ENCODE measurements around the gene ADAR. TPM values are rescaled to one million over a fixed set of nuclear protein-coding genes. Genes with fewer than 3 reads are reported as not detected.

The ADAR gene
- total RNA-seq, 2 donors from 2014 or later, result 115 to 125 TPM

GRCh38 chr1:154586641-154587040, 21.3 kb downstream of the ADAR start:
- no peaks in the 10 kb centered on the region for H3K9me3 ChIP-seq
- H3K9ac ChIP-seq (ENCODE audit: low read depth in 2 of 2, low read length in 2 of 2), result no peak overlapping the region
- no peak for DNase-seq
- peaks cover 70% of the 10 kb centered on the region for H3K36me3 ChIP-seq
- H3K27me3 ChIP-seq, result no peaks in the 10 kb centered on the region
- TF ChIP-seq, protein P1, sequence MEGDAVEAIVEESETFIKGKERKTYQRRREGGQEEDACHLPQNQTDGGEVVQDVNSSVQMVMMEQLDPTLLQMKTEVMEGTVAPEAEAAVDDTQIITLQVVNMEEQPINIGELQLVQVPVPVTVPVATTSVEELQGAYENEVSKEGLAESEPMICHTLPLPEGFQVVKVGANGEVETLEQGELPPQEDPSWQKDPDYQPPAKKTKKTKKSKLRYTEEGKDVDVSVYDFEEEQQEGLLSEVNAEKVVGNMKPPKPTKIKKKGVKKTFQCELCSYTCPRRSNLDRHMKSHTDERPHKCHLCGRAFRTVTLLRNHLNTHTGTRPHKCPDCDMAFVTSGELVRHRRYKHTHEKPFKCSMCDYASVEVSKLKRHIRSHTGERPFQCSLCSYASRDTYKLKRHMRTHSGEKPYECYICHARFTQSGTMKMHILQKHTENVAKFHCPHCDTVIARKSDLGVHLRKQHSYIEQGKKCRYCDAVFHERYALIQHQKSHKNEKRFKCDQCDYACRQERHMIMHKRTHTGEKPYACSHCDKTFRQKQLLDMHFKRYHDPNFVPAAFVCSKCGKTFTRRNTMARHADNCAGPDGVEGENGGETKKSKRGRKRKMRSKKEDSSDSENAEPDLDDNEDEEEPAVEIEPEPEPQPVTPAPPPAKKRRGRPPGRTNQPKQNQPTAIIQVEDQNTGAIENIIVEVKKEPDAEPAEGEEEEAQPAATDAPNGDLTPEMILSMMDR (IDR thresholded peaks at IDR 0.05), result no peak
- intact Hi-C loops (cut with DNase I), result no loop called here
- H3K27ac ChIP-seq, result no peak overlapping the region
- H3K4me3 ChIP-seq, result no peak overlapping the region
- H3K4me1 ChIP-seq, result no peaks in the 10 kb centered on the region

DNA sequence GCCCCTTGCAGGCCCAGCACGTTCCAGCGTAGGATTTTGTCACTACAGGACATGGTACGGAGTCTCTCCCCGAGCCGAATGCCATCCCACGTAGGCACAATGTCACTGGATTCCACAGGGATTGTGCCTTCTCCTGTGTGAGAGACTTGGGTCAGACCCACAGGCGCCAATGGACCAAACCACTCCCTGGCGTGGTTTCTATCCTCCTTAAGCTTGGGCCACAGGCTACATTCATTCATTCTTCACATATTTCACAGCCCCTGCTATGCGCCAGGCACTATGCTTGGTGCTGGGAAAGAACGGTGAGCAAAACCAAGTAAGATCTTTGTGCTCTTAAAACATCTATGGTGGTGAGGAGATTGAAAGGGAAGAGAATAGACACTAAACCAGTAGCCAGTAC, 21.8 kb downstream of the ADAR start:
- DNase-seq, result no peak
- H3K4me1 ChIP-seq, result no peaks in the 10 kb centered on the region
- intact Hi-C loops (cut with DNase I), result no loop called here
- no peaks in the 10 kb centered on the region for H3K27me3 ChIP-seq
- no peak overlapping the region for H3K4me3 ChIP-seq
- H3K36me3 ChIP-seq, result peaks cover 70% of the 10 kb centered on the region
- H3K27ac ChIP-seq, result no peak overlapping the region
- no peaks in the 10 kb centered on the region for H3K9me3 ChIP-seq
- TF ChIP-seq, protein P1 (IDR thresholded peaks at IDR 0.05), result no peak
- H3K9ac ChIP-seq (ENCODE audit: low read depth in 2 of 2, low read length in 2 of 2), result no peak overlapping the region

GRCh38 chr1:154584267-154584994, 23.6 kb downstream of the ADAR start:
- Histone ChIP-seq H3K9ac (ENCODE audit: low read depth in 2 of 2, low read length in 2 of 2) (peak overlapping the region in 1 of 2 donors; percentile 35), H3K27me3 (no peaks in the 10 kb centered on the region), H3K4me3 (no peak overlapping the region), H3K9me3 (no peaks in the 10 kb centered on the region), H3K36me3 (peaks cover 67% of the 10 kb centered on the region), H3K27ac (no peak overlapping the region), H3K4me1 (no peaks in the 10 kb centered on the region)
- DNase-seq, result no peak
- intact Hi-C loops (cut with DNase I), result no loop called here
- TF ChIP-seq, protein P1 (IDR thresholded peaks at IDR 0.05), result no peak

- no peak overlapping the region for H3K4me3 ChIP-seq
- DNase-seq, result no peak
- TF ChIP-seq, protein P1 (IDR thresholded peaks at IDR 0.05), result no peak
- H3K36me3 ChIP-seq, result peaks cover 60% of the 10 kb centered on the region
- no peaks in the 10 kb centered on the region for H3K9me3 ChIP-seq
- no peaks in the 10 kb centered on the region for H3K4me1 ChIP-seq
- peak overlapping the region in 1 of 2 donors; percentile 35 for H3K9ac ChIP-seq (ENCODE audit: low read depth in 2 of 2, low read length in 2 of 2)
- intact Hi-C loops (cut with DNase I), result no loop called here
- H3K27me3 ChIP-seq, result no peaks in the 10 kb centered on the region
- no peak overlapping the region for H3K27ac ChIP-seq
Measured at GRCh38 chr1:154583773-154584172, 24.2 kb downstream of the ADAR start.

GRCh38 chr1:154582885-154583284, 25.1 kb downstream of the ADAR start:
- intact Hi-C loops (cut with DNase I), result no loop called here
- no peak for DNase-seq
- Histone ChIP-seq H3K36me3 (peaks cover 51% of the 10 kb centered on the region), H3K9me3 (no peaks in the 10 kb centered on the region), H3K4me1 (no peaks in the 10 kb centered on the region), H3K4me3 (no peak overlapping the region), H3K27ac (no peak overlapping the region), H3K9ac (ENCODE audit: low read depth in 2 of 2, low read length in 2 of 2) (no peak overlapping the region), H3K27me3 (no peaks in the 10 kb centered on the region)
- TF ChIP-seq, protein P1 (IDR thresholded peaks at IDR 0.05), result no peak
